ENCODE data around the gene ACTG2.
"Not testable (repeated sequence)": the region's sequence is repeated elsewhere in the genome, so short reads cannot be mapped to it uniquely, and the experiment has no call there.

The ACTG2 gene

DNA sequence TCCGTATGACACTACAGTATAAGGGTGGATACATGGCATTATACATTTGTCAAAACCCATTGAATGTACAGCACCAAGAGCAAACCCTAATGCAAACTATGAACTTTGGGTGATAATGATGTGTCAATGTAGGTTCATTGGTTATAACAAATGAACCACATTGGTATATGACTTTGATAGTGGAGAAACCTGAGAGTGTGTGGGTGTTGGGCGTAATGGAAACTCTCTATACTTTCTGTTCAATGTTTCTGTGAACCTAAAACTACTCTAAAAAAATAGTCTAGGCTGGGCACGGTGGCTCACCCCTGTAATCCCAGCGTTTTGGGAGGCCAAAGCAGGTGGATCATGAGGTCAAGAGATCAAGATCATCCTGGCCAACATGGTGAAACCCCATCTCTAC is 6.5 kb upstream of the ACTG2 start:
- no peak for DNase-seq (ENCODE audit: low read depth)
- TF ChIP-seq, protein P1, sequence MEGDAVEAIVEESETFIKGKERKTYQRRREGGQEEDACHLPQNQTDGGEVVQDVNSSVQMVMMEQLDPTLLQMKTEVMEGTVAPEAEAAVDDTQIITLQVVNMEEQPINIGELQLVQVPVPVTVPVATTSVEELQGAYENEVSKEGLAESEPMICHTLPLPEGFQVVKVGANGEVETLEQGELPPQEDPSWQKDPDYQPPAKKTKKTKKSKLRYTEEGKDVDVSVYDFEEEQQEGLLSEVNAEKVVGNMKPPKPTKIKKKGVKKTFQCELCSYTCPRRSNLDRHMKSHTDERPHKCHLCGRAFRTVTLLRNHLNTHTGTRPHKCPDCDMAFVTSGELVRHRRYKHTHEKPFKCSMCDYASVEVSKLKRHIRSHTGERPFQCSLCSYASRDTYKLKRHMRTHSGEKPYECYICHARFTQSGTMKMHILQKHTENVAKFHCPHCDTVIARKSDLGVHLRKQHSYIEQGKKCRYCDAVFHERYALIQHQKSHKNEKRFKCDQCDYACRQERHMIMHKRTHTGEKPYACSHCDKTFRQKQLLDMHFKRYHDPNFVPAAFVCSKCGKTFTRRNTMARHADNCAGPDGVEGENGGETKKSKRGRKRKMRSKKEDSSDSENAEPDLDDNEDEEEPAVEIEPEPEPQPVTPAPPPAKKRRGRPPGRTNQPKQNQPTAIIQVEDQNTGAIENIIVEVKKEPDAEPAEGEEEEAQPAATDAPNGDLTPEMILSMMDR (IDR thresholded peaks at IDR 0.05; ENCODE audit: low read length, missing control alignments): no peak
- no peak overlapping the region for H3K4me3 ChIP-seq (replicated peaks; ENCODE audit: low read depth, low read length)

DNA sequence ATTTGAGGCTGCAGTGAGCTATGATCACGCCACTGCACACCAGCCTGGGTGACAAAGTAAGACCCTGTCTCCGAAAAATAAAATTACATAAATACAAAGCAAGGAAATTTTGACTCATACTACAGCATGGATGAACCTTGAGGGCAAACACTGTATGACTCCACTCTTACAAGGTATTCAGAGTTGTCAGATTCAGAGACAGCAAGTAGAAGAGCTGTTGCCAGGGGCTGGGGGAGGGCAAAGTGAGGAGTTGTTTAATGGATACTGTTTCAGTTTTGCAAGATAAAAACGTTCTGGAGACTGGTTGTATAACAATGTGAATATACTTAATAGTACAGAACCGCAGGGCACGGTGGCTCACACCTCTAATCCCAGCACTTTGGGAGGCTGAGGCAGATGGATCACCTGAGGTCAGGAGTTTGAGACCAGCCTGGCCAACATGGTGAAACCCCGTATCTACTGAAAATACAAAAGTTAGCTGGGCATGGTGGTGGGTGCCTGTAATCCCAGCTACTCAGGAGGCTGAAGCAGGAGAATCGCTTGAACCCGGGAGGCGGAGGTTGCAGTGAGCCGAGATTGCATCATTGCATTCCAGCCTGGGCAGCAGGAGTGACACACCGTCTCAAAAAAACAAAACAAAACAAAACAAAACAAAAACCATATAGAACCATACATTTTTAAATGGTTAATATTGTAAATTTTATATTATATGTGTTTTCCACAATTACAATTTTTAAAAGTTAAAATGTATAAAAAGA is 5.0 kb upstream of the ACTG2 start:
- DNase-seq (ENCODE audit: low read depth); H3K4me3 ChIP-seq (replicated peaks; ENCODE audit: low read depth, low read length): not testable (repeated sequence)

DNA sequence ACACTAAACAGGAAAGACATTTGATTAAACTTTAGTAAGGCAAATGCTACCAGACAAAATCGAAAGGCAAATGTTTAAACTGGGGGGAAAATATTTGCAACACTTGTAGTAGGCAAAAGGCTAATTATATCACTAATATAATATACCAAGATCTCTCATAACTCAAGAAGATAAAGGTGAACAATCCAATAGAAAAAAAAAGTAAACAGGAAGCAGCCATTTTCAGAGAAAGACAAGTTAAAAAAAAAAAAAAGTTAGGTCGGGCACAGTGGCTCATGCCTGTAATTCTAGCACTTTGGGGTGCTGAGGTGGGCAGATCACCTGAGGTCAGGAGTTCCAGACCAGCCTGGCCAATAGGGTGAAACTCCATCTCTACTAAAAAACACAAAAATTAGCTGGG is 4.4 kb upstream of the ACTG2 start:
- no peak overlapping the region for H3K4me3 ChIP-seq (replicated peaks; ENCODE audit: low read depth, low read length)
- TF ChIP-seq, protein P1 (IDR thresholded peaks at IDR 0.05; ENCODE audit: low read length, missing control alignments): no peak
- DNase-seq (ENCODE audit: low read depth): no peak

DNA sequence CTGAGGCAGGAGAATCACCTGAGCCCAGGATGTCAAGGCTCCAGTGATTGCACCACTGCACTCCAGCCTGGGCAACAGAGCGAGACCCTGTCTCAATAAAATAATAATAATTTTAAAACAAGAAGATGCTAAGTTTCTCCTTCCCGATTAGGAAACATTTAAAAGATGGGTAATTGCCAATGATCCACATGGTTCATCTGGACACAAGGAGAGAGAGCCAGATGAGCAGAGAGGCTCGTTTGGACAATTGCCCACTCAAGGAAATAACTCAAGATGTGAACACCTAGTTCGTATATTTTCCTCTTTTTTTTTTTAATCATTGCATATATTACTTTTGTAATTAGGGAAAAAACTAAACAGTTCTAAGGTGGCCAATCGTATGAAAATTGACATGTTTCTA is 3.6 kb upstream of the ACTG2 start:
- TF ChIP-seq, protein P1 (IDR thresholded peaks at IDR 0.05; ENCODE audit: low read length, missing control alignments): no peak
- DNase-seq (ENCODE audit: low read depth): no peak
- no peak overlapping the region for H3K4me3 ChIP-seq (replicated peaks; ENCODE audit: low read depth, low read length)

DNA sequence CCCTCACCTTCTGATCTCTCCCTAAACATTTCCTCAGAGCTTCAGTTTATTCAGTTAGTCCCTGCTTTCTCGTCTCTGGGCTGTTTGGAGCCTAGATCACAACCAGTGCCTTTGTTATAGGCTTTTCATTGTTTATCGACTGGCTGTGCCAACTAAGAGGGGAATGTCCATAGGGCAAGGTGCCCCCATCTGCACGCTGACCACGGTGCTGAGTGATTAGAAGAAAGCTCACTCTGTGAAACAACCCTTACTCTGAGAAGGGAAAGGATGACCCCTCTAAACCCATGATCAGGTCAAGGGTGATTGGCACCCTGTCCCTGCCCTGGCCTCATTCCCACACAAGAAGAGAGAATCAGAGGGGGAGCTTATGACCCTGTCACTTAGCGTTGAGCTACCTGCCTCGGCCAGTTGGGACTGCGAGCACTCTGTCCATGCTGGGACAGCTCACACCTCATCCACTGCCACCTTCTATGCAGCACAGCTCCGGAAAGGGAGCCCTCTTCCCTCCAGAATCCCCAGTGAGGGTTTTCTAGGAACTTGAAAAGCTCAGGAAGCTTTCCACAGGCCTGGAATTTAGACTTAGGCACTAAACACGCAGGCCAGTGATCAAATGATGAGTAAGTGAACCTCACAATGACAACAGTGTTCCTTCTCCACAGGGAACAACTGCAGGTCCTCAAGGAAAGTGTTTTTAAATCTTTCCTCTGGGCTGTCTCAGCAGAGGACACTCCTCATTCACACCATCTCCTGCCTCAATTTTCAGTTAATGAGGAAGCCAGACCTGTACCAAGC is 2.3 kb upstream of the ACTG2 start:
- DNase-seq (ENCODE audit: low read depth): no peak
- H3K4me3 ChIP-seq (replicated peaks; ENCODE audit: low read depth, low read length): no peak overlapping the region
- TF ChIP-seq, protein P1 (IDR thresholded peaks at IDR 0.05; ENCODE audit: low read length, missing control alignments): no peak

DNA sequence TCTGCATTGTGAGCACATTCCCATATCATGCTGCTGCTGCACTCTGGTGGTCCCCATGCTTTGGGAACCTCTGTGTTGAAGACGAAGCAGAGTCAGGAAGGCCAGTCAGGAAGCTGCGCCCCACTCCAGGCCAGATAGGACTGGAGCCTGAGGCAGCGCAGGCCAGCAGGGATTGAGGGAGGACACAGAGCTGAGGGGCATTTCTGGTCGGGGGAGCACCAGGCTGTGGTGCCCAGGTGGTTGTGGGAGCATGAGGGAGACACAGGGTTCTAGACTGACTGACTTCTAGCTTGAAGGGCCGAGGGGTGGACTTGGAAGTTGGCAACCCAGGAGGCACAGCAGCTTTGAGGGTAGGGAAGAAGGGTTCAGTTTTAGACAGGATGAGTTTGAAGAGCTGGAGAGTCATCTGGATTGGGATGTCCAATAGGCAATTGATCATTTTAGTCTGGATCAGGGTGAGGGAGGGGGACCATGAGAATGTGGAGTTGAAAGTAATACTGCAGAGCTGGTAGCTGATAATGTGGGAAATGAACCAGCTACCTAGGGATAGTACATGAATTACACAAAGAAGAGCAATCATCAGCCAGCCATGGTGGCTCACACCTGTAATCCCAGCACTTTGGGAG is 1.4 kb upstream of the ACTG2 start:
- TF ChIP-seq, protein P1 (IDR thresholded peaks at IDR 0.05; ENCODE audit: low read length, missing control alignments): no peak
- no peak overlapping the region for H3K4me3 ChIP-seq (replicated peaks; ENCODE audit: low read depth, low read length)
- DNase-seq (ENCODE audit: low read depth): no peak

DNA sequence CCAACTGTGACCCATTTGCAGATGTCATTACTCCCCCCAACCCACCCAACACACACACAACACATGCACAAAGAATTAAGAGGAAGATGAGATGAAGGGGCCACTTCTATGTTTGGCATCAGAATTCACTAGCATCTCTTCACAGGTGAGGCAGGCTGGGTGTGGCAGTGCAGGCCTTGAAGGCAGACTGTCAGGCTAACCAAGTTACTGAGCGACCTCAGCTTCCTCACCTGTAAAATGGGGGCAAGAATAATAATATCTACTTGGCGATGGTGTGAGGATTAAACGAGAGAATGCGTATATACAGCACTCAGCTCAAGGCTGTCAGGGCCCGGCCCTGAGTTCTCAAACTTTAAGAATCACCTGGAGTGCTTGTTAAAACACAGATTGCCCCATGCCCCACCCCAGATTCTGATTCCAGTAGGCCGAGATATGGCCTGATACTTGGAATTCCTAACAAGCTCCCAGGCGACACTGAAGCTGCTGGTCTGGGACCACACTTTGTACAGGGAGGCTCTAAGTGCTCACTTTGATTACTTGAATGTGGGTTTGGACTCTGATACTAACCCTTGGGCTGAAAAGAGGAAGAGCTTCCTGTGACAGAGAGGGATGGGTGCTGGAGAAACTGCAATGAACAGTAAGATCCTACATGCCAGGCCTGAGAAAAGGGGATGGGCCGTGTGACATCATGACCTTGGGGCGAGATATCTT is 1.1 kb downstream of the ACTG2 start:
- H3K4me3 ChIP-seq (replicated peaks; ENCODE audit: low read depth, low read length): no peak overlapping the region
- no peak for DNase-seq (ENCODE audit: low read depth)
- TF ChIP-seq, protein P1 (IDR thresholded peaks at IDR 0.05; ENCODE audit: low read length, missing control alignments): no peak

All from fibroblast of pulmonary artery (primary cell).